Subcutaneous abdominal adipose tissue (tissue), 5 donors: ENCODE measurements around the gene ERBB2.

ENCODE experiments used
- H3K27ac ChIP-seq: one replicate; pipeline ENCODE4 v1.7.0; 2013; ENCODE audit warnings: low read depth, mild to moderate bottlenecking, inconsistent platforms, low read length, moderate library complexity
- H3K27me3 ChIP-seq, 5 donors: one replicate each; pipeline ENCODE4 v1.7.0; 2013; ENCODE audit warnings: low read length in 5 of 5, inconsistent platforms in 1 of 5; ENCODE audit not compliant: control insufficient read depth in 5 of 5, insufficient read depth in 4 of 5
- H3K36me3 ChIP-seq, 5 donors: one replicate each; pipeline ENCODE4 v1.7.0; 2013; ENCODE audit warnings: low read length in 5 of 5; ENCODE audit not compliant: control insufficient read depth in 5 of 5, insufficient read depth in 5 of 5
- H3K4me1 ChIP-seq, 5 donors: one replicate each; pipeline ENCODE4 v1.7.0; 2013; ENCODE audit warnings: low read length in 5 of 5, mild to moderate bottlenecking in 3 of 5, moderate library complexity in 1 of 5; ENCODE audit not compliant: control insufficient read depth in 5 of 5, insufficient read depth in 5 of 5
- H3K4me3 ChIP-seq, 5 donors: one replicate each; pipeline ENCODE4 v1.7.0; 2013; ENCODE audit warnings: low read length in 5 of 5, low read depth in 1 of 5
- H3K9ac ChIP-seq, 5 donors: one replicate each; pipeline ENCODE4 v1.7.0; 2013; ENCODE audit warnings: low read length in 5 of 5, mild to moderate bottlenecking in 4 of 5, moderate library complexity in 3 of 5
- H3K9me3 ChIP-seq, 5 donors: one replicate each; pipeline ENCODE4 v1.7.0; 2013; ENCODE audit warnings: low read length in 5 of 5; ENCODE audit not compliant: control insufficient read depth in 5 of 5
- donor health status: healthy.
- donor health status: healthy.
- donor health status: healthy.
- donor health status: healthy.
- donor health status: healthy.

The ERBB2 gene

DNA sequence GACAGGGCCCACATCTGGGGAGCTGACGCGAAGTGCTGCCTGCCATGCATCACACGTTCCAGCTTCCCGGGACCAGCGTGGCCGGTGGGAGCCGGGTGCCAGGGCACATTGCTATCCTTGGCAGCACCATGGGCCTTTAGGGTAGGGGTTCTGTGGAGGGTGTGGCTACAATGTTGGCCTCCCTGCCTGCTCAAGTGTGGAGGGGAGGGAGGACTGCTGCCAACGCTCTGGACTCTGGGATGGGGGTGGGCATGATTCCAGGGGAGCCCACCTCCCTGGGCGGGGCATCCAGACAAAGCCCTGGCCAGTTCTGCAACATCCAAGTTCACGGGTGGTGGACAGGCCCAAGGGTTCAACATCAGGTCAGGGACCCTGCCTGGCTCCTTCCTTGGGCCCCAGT lies 51.8 kb downstream of the ERBB2 start:
- H3K9ac ChIP-seq: no peak overlapping the region
- no peaks in the 10 kb centered on the region for H3K36me3 ChIP-seq
- peaks cover 0 to 34% (median 23%) of the 10 kb centered on the region in 5 donors for H3K4me1 ChIP-seq
- no peak overlapping the region for H3K27ac ChIP-seq
- no peaks in the 10 kb centered on the region for H3K27me3 ChIP-seq
- H3K4me3 ChIP-seq: no peak overlapping the region
- H3K9me3 ChIP-seq: no peaks in the 10 kb centered on the region

DNA sequence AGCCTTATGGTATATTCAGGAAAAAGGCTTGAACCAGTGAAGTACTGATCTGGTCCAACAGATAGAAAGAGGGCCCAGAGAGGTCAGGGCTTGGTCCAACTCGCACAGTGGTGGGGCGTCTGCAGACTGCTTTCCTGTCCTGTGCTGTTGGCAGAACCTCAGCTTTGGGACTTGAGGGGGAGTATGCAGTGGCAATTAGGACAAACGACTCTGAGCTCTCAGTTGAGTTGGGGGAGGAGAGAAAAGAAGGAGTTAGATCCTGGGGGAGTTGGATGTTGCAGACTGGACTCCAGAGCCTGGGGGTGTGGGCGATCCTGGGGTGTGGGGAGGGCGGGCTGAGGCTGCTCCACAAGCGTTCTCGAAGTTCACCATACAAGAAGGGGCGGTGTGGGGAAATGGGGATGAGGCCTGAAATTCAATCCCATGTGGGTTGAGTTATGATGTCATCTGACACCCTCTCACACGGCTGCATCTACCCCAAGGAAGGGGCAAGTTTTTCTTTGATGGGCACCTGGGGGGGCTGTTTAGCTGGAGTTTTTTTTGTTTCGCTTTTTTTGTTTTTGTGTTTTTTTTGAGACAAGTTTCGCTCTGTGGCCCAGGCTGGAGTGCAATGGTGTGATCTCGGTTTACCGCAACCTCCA lies 52.5 kb downstream of the ERBB2 start:
- Histone ChIP-seq H3K4me1 (peaks cover 0 to 34% (median 23%) of the 10 kb centered on the region in 5 donors), H3K27ac (no peak overlapping the region)

DNA sequence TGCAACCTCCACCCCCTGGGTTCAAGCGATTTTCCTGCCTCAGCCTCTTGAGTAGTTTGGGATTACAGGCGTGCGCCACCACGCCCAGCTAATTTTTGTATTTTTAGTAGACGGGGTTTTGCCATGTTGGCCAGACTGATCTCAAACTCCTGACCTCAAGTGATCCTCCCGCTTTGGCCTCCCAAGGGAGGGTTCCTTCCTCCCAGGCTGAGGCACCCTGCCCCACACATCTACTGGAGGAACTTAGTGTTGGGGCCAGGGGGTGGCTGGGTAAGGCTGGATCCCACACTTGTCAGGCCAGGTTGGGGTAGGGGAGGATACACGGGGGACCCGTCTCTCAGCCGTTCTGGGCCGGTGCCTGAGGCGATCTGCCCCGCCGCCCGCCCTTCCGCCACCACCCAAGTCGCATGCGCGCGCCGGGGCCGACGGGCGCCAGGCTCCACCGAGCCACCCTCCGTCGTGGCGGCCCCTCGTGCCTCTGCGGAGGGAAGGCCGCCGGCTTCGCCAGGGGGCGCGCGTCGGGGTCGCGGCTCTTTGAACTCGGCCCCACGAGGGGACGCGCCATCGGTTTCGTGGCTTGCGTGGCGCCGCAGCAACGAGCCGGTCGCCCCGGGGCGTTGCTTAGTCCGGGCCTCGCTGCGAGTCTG lies 53.8 kb downstream of the ERBB2 start:
- Histone ChIP-seq H3K9ac (peak overlapping the region in 4 of 5 donors; percentile 73 to 86 (median 76)), H3K27ac (peak overlapping the region; percentile 77), H3K4me1 (peaks cover 0 to 34% (median 23%) of the 10 kb centered on the region in 5 donors)

More for the DNA sequence above, 52.5 kb downstream of the ERBB2 start:
- Histone ChIP-seq H3K9ac (no peak overlapping the region), H3K4me3 (no peak overlapping the region), H3K27me3 (no peaks in the 10 kb centered on the region), H3K36me3 (no peaks in the 10 kb centered on the region), H3K9me3 (no peaks in the 10 kb centered on the region)

DNA sequence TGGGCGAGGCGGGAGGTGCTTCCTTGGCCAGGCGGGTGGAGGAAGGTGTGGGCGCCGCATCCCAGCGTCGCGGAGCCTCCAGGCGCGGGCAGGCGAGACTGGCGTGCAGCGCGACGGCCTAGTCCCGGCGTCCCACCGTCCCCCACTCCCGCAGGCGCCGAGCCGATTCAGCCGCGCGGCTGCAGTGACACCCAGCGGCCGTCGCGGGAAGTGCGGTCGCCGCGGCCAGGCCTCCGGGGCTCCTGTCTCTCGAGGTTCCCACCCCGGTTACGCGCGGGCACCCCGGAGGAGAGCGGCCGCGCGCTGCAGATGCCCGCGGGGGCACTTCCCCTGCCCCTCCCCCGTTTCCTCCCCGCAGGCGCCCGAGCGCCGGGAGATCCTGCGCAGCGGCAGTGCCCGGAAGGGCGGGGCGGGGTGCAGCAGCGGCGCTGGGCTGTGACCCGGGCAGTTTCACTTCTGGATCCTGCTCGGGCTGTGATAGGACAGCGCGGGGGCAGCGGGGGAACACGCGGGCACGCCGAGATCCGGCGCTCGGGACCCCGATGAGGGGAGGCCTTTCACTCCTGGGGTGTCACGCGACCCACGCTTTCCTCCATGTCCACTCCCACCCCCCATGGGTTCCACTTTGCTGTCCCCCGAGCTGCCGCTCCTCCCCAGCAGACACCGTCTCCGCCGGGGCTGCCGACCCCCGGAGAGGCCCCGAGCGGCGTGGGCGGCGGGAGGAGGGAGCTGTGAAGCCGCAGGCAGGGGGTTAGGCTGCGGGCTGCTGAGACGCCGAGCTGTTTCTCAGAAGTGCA lies 54.5 kb downstream of the ERBB2 start:
- Histone ChIP-seq H3K9me3 (no peaks in the 10 kb centered on the region), H3K4me3 (peak overlapping the region in 4 of 5 donors; percentile 71 to 79 (median 76)), H3K4me1 (peaks cover 0 to 34% (median 23%) of the 10 kb centered on the region in 5 donors), H3K9ac (peak overlapping the region in 4 of 5 donors; percentile 73 to 86 (median 78)), H3K27ac (peak overlapping the region; percentile 77), H3K36me3 (no peaks in the 10 kb centered on the region), H3K27me3 (peaks cover 0 to 6% (median 0%) of the 10 kb centered on the region in 5 donors)

More for the DNA sequence above, 53.8 kb downstream of the ERBB2 start:
- Histone ChIP-seq H3K36me3 (no peaks in the 10 kb centered on the region), H3K9me3 (no peaks in the 10 kb centered on the region), H3K4me3 (peak overlapping the region; percentile 65 to 79 (median 72)), H3K27me3 (peaks cover 0 to 6% (median 0%) of the 10 kb centered on the region in 5 donors)

DNA sequence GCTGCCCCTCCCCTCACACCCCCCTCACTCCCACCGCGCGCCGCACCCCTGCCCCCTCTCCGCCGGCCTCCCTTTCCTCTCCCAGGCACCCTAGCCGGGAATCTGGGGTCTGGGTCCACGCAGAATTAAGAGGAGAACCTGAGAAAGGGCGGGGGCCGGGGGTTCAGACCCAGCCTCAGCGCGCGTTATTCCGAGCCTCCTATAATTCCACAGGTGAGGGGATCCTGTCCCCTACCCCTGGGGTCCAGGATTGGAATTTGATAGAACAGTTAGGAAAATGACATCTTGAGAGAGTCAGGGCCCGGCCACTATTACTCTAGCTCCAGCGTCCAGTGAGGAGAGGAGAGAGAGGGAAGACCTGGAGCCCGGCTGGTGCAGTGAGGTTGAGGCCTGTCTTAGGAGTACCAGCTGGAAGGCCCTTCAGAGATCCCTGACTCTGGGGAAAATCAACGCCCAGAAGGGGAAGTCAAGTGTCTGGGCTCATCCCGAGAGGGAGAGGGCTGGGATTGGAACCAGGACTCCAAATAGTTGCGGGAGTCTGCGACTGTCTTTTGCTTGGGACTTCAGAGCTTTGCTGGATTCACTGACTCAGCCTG lies 55.2 kb downstream of the ERBB2 start:
- H3K27me3 ChIP-seq: peaks cover 0 to 6% (median 0%) of the 10 kb centered on the region in 5 donors
- H3K4me3 ChIP-seq: peak overlapping the region in 4 of 5 donors; percentile 71 to 79 (median 76)
- H3K9ac ChIP-seq: peak overlapping the region in 4 of 5 donors; percentile 73 to 86 (median 78)
- no peaks in the 10 kb centered on the region for H3K36me3 ChIP-seq
- H3K4me1 ChIP-seq: peaks cover 0 to 32% (median 22%) of the 10 kb centered on the region in 5 donors
- H3K9me3 ChIP-seq: no peaks in the 10 kb centered on the region
- peak overlapping the region; percentile 77 for H3K27ac ChIP-seq

DNA sequence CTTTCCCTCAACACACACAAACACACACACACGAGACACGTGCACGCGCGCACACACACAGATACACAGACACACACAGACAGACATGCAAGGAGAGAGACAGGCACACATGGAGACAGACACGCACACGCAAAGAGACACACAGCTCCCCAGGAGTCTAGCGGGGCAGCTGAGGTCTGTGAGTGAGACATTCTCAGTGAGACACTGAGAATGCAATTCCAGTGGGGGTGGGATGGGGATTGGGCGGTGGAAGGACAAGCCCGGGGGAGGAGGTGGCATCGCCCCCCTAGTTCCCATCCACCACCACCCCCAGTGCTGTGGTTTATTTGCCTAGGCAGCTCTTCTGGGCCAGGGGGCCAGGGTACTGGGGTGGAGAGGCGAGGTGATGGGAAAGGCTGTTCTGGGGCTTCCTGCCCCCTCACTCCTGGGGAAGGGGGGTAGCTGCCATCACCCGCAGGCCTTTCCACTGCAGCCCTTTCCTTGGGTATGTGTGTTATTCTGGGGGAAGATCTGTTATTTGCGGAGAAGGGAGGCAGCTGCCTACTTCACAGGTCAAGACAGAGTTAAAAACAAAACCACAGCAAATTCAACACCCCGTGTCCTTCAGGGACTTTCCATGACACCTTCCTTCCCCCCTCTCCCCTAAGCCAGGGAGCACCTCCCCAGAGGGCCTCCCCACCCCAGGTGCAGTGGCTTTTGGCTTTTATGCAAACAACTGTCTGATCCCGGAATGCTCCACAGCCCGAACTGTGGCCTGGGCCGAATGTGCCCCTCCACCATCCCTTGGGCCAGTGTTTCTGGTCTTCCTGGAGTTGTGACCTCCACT lies 55.9 kb downstream of the ERBB2 start:
- Histone ChIP-seq H3K4me3 (no peak overlapping the region), H3K9ac (peak overlapping the region in 1 of 5 donors; percentile 80), H3K36me3 (no peaks in the 10 kb centered on the region), H3K4me1 (peaks cover 0 to 29% (median 18%) of the 10 kb centered on the region in 5 donors), H3K27me3 (peaks cover 0 to 6% (median 0%) of the 10 kb centered on the region in 5 donors), H3K27ac (no peak overlapping the region), H3K9me3 (no peaks in the 10 kb centered on the region)

DNA sequence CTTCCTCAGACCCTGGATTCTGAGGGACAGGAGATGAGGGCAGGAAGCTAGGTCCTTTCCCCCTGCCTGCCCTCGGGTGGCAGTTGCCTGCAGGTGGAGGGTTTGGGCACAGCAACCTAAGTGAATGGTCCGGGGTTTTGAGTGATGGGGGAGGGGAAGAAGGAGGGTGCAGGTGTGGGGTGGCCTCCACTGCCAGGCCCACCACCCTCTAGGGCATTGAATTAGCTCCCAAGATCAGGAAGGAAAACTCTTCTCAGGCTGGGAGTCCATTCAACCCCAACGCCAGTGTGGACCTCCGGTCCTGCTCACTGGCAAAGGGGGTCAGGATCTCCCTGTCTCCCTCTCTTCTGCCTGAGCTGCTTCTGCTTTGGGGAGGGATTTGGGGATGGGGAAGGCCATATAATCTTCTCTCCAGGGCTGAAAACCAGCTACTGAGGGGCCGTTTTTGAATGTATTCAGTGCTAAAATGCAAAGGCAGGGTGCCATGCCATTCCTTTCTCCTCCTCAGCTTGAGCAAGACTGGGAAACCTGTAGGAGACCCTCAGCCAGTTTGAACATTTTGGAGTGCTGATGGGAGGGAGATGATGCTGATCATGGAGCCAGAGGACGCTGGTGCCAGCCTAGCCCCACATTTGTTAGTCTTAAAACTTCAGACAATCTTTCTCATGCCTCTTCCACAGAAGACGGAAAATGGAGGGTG lies 56.7 kb downstream of the ERBB2 start:
- no peaks in the 10 kb centered on the region for H3K36me3 ChIP-seq
- H3K4me1 ChIP-seq: peaks cover 0 to 29% (median 18%) of the 10 kb centered on the region in 5 donors
- no peak overlapping the region for H3K4me3 ChIP-seq
- no peaks in the 10 kb centered on the region for H3K9me3 ChIP-seq
- H3K27me3 ChIP-seq: peaks cover 0 to 6% (median 0%) of the 10 kb centered on the region in 5 donors
- H3K9ac ChIP-seq: no peak overlapping the region
- no peak overlapping the region for H3K27ac ChIP-seq

DNA sequence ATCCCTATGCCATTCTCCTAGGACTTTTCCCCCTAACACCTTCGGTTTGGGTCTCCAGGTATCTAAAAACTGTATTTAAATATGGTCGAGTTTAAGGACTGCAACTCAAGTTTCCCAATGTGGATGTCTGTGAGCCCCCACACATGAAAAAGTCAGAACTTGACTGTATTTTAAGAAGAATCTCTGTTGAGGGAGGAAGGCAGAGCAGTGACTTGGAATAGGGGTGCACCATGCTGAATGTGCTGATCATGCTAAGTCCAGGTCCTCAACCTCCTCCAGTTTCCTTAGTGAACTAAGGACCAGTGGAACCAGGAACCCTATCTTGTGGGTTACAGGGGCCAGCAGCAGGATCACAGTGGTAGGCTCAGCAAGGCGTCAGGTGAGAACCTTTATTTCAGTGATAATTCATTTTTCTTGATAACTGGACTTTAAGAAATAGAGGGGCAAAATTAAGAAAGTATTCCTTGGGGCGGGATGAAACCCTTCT lies 57.4 kb downstream of the ERBB2 start:
- peaks cover 0 to 29% (median 18%) of the 10 kb centered on the region in 5 donors for H3K4me1 ChIP-seq
- H3K27ac ChIP-seq: no peak overlapping the region
- H3K27me3 ChIP-seq: peaks cover 0 to 10% (median 2%) of the 10 kb centered on the region in 5 donors
- H3K9ac ChIP-seq: peak overlapping the region in 1 of 5 donors; percentile 4
- H3K36me3 ChIP-seq: no peaks in the 10 kb centered on the region
- H3K9me3 ChIP-seq: no peaks in the 10 kb centered on the region
- H3K4me3 ChIP-seq: no peak overlapping the region
